HG02970 (cell line): ENCODE data around the gene RPL7A.
A peak's percentile ranks its signal among the peaks of the same experiment; 100 is the strongest.
"Not testable (repeated sequence)": the region's sequence is repeated elsewhere in the genome, so short reads cannot be mapped to it uniquely, and the experiment has no call there.

Experiments used
- ATAC-seq: cut with Tn5 transposase; IDR thresholded peaks from one replicate; pipeline ENCODE4 v1.9.1; 2021; ENCODE audit warnings: mild to moderate bottlenecking, moderate library complexity, moderate number of reproducible peaks; ENCODE audit not compliant: unreplicated experiment, low FRiP score

Gene RPL7A

DNA sequence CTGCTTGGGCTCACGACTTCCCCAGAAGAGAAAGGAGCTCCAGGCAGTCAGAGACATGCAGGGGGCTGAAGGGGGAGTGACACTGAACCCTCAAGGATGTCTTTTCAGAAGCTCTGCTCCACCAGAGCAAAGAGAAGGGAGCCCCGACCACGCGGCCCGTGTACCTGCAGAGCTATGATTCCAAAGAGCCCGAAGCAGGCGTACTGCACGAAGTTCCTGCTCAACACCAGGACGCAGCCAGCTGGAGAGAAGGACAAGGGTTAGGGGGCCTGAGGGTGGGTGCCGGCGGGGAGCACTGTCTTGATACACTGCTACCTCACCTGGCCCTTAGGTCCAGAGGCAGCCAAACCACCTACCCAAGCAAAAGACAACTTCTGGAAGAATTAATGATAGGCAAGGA, 18.4 kb downstream of the RPL7A start:
- no peak for ATAC-seq

DNA sequence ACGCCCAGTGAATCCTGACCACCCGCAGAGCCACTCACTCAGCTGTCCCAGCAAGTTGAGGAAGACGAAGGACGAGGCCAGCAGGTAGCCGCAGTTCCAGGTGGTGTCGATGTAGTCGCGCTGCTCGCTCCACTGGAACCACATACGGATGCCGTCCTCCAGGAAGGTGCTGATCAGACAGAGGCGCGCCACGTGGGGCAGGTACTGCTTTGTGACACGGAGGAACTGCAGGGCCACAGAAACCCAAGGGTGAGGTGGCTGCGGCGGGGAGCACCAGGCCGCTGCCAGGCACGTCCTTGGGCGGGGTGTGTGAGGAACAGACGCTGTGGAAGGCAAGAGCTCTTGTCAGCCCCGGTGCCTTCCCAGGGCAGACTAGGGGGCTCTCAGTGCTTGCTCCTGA, 19.2 kb downstream of the RPL7A start:
- ATAC-seq: no peak

DNA sequence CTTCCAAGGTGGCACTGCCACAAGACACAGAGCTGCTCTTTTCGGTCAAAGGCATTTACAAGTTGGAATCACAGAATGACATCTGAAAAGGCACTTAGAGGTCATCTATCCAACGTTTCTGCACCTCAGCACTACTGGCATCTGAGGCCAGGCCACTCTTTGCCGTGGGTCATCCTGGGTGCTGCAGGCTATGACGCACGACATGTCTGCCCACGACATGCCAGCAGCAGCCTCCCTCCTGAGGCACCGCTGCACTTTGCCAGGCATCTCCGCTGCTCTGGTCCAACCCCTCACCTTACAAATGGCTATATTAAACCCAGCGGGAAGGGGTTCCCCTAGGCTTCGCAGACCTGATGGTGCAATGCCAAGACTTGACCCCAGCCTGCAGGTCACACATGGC, 19.8 kb downstream of the RPL7A start:
- no peak for ATAC-seq

DNA sequence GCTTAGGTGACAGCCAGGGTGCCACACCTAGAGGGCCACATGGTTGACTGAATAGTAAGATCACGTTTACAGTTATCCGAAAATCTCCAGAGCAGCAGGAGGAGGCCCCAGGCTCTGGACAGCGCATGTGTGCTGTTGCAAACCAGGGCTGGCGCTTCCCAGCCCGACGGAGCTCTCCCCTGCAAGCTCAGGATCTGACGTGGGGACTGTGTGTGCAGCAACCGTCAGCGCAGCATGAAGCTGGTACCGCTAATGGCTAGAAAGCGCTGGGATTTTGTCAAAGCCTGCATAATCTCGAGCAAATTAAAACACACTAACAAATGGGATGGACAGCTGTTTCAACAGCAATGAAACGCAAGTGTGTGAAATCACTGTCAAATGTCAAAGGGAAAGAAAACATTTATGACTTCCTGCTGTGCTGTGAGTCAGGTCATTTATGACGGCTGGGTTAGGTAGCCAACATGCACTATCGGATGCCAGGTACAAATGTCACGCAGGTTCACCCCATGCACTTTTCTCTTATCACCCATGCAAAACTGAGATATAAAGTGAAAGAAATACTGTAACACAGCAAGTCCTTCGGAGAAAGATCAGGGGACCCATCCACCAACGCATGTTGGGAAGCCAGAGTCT, 20.3 kb downstream of the RPL7A start:
- no peak for ATAC-seq

DNA sequence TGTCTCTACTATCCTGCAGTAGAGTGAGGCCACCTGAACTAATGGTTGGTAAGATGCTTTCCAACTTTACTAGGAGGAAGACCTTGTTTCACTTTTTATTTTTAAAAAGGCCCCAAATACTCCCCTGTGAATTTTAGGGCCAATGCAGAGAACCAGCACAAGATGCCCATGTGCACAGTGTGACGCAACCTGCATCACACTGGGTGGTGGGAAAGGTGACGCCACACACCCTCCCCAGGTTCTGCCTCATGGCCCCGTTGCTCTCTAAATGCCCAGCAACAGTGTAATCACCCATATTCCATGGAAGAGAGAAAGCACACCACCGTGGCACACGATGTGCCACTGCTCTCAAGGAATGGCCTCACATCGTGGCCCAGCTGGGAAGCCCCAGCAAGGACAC, 21.4 kb downstream of the RPL7A start:
- ATAC-seq: no peak

DNA sequence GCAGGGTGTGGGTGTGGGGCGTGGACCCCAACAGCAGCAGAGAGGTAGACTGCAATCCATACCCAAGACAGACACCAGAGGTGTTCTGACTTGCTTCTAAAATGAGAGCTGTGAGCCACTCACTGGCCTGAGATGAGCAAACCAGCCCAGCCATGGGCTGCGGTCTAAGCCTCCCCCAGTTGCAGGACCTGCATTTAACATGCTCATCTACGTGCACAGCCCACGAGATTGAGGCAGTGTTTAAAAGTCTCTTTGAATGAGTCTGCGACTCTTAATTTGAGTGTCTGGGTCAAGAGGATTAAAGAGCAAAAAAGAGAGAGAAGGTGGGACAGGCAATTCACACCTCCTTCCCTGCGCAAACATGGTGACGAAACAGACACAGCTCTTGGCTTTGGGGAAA, 21.9 kb downstream of the RPL7A start:
- ATAC-seq: no peak

DNA sequence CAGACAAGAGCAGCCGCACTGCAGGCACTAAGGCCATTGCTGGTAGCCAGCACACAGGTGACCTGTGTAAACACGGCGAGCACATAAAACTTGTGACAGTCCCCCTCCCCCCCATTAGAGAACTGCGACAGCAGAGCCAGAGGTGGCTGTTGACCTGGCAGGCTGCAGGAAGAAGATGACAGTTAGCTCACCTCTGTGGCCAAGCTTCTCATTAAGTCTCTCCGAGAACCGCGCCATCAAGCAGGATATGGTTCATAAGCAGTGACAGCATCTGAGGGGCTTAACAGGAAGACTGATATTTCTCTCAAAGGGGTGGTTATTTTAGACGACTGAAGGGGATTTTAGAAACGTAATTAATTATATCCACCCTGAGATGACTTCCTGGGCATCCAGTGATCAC, 22.7 kb downstream of the RPL7A start:
- no peak for ATAC-seq

DNA sequence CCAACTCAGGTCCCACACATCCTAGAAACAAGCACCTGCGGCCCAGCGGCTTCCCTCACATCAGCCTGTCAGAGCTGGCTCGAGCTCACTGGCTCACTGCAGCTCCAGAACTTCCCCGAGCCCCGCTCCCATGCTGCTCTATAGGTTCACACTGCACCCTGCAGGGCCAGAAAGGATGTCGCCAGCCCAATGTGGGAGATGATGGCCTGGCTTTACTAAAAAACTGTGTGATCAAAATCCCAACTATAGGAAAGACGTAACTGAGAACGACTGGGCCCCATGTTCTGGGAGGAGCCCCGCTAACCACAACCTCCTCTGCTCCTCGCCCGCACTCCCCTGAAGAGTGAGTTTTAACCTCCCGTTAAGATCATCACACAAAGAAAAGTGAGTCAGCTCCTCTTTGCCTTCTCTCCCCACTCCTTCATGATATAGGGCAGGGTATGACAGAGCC, 23.3 kb downstream of the RPL7A start:
- ATAC-seq: no peak

DNA sequence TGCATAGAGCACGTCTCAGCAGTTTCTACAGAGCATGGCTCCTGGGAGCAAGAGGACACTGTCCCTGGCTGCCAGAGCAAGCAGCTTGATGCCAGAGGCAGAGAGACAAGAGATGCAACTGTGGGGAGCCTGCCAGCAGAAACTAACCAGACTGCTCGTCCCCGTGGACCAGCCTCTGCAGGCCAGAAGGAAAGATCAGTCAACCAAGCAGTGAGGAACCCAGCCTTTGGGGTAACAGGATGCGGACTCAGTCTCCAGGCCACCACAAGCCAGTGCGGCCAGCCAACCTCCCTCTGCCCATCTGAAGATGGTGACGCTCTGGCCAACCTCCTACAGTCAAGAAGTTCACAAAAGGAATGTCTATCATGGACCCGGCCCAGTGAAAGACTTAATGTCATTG, 24.1 kb downstream of the RPL7A start:
- no peak for ATAC-seq

DNA sequence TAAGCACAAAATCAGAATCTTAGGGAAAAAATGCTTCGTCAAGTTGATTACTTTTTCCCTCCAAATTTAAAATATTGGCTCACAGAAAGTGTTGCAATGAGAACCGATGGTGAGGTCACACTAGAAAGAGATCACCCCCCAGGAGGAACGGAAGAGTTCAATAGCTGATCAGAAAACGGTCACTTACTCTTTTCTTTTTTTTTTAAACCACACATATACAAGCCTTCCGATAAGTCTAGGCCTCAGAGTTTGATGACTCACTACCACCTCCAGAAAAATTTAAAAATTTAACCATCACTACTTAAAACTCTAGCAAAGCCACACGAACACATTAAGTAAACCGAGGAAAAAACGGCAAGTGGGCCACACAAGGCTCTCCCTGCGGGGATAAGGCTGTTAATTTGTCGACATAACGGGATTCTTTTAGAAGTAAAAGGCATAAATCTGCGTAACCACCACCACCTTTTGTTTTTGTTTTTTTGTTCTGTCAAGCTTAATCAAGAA, 26.6 kb downstream of the RPL7A start:
- ATAC-seq: no peak

DNA sequence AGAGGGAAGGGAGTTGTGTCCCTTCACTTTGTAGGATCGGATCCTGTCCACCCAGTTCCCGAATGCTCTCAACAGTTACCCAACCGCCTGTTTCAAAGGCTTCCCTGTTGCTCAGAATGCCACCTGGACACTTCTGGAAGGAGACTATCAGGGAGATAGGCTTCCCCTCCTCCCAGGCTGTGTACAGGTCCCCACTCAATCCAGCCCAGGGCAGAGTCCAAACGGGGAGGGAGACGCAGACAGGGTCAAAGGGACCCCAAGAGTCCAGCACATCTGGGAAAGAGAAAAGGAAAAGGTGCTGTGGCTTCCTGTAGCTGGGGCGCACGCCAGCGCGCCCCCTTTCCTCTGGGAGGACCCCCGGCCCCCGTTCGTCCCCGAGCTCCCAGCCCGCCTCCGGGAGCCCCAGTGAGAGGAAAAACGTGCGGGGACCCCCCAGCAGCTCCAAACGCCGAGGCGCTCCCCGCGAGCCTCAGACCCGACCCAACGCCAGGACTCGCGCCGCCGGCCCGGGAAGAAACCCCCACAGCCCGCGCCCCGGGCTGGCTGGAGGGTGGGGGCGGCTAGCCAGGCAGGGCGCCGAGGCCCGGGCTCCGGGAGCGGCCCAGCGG, 27.2 kb downstream of the RPL7A start:
- peak; percentile 16 for ATAC-seq

DNA sequence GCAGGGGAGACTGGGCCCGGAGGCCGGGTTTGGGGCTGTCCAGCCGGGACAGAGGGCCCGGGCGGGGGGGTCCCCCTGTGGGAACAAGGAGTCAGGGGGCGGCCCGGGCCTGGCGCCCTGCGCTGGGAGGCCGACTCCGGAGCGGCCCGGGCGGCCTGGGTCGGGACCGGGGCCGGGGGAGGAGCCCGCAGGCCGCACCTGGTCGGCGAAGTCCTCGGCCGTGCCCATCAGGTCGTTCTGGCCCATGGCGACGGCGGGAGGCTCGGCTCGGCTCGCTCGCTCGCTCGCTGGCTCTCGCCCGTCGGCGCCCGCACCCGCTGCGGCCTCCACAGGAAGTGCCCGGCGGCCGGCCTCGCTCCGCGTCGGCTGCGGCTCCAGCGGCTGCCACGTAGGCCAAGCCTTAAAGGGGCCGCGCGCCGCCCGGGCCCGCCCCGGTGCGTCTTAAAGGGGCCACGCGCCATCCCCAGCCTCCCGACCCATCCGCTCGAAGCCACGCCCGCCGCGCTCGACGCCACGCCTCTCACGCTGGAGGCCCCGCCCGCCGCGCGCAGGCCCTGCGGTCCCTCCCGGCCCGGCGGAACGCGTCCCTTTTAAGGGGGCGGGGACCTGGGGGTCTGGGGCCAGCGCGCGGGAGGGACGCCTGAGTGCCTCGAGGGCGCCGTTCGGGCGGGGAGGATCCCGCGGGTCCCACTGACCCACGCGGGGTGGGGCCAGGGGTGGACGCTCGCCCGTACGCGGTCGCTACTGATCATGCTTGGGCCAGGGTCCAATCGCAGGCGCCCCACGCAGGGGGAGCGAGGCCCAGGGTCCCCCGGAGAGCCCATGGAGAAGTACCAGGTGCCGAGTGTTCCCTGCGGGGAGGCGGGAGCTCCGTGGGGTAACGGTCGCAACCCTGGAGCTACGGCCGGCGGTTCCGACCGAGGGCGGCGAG, 28.0 kb downstream of the RPL7A start, which contains the start of the genes STKLD1 and SURF4:
TSS of gene STKLD1 (plus strand) at position 643 of the 931 bp plus-strand sequence. CDS start at position 751, 108 bp downstream.
TSS of gene SURF4 (minus strand) at position 337 of the 931 bp plus-strand sequence. CDS start at position 246, 91 bp downstream.
- ATAC-seq: peak; percentile 90

DNA sequence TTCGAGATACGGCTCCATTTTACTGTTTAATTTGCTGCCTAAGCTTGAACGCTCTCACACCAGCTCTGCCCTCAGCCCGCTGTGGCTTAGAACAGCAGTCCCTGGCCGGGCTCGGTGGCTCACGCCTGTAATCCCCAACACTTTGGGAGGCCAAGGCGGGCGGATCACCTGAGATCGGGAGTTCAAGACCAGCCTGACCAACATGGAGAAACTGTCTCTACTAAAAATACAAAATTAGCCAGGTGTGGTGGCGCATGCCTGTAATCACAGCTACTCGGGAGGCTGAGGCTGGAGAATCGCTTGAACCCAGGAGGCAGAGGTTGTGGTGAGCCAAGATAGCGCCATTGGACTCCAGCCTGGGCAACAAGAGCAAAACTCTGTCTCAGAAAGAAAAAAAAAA, 29.3 kb downstream of the RPL7A start:
- ATAC-seq: not testable (repeated sequence)

DNA sequence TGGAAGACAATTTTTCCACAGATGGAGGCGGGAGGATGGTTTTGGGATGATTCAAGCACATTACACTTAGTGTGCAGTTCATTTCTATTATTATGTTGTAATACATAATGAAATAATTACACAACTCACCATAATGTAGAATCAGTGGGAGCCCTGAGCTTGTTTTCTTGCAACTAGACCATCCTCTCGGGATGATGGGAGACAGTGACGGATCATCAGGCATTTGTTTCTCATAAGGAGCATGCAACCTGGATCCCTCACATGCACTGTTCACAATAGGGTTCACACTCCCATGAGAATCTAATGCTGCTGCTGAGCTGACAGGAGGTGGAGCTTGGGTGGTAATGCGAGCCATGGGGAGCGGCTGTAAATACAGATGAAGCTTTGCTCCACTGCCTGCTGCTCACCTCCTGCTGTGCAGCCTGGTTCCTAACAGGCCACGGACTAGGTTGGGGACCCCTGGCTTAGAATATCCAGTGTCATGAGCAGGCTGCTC, 29.8 kb downstream of the RPL7A start:
- ATAC-seq: no peak

DNA sequence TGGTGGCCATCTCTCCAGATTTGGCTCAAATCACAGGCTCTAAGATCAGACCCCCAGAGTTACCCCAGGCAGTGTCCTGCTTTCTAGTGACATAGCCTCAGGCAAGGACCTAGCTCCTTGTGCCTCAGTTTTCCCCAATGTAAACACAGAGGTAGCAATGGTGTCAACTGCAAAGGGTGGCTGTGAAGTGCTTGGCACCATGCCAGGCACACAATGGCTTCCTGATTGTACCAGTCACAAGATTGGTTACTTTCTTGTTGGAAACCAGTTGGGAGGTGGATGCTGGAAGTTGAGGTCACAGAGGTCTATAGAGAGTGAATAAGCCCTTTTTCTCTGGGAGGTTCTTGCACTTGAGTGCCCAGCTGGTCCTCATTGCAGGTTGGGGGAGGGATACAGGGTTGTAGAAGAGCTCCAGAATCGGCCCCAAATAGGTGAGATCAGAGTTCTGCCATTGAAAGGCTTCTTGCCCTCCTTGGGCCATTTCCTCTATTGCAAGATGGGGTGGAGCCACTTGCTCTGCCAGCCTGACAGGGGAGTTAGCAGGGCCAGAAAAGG, 30.5 kb downstream of the RPL7A start:
- ATAC-seq: no peak

DNA sequence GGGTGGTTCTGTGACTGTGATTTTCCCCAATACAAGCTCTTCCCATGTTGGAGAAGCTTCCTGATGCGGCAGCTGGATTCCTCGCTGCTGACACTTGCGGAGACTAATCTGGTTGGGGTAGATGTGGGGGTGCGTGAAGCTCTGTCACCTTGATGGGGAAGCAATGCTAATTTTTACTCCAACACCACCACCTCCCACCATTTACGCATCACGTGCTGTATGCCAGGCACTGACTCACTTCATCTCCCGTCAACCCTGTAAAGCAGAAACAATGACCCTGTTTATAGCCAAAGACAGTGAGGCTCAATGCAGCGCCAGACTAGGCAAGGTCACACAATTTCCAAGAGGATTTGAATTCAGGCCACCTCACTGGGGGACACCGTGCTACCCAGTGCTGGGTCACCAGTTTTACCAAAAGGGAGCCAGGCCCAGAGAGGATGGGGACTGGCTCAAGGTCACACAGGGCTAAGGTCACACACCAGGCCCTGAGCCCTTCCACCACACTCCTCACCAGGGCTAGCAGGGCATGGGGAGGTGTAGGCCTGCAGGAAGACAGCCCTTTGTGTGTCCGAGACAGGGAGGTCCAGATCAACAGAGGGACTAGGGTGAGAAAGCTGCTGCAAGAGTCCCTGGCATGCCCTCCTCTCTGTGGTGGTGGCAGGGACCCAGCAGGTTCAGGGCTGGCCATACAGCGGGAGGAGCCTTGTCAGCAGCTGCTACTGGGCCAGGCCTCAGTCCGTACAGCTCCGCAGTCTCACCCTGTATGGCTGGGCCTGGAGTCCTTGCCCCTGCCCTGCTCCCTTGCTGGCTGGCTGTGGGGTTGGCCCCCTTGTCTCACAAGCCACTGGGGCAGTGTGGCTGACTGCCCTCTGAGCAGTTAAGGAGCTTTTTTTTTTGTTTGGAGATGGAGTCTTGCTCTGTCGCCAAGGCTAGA, 31.4 kb downstream of the RPL7A start:
- no peak for ATAC-seq

DNA sequence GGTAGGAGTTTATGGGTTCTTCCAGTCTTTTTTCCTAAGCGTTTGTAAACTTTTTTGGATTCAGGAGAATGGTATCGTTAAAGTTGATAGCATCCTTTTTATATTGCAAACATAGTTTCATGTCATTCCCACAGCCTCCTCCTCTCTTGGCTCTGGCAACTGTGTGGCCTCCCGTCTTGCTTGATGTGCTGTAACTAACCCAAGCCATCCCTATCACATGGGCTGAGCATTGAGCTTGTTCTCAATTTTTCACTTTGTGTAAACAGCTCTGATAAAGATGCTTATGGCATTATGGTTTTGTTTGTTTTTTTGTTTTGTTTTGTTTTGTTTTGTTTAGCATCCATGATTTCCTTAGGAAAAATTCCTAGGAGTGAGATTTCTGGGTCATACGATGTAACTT, 32.7 kb downstream of the RPL7A start:
- no peak for ATAC-seq

DNA sequence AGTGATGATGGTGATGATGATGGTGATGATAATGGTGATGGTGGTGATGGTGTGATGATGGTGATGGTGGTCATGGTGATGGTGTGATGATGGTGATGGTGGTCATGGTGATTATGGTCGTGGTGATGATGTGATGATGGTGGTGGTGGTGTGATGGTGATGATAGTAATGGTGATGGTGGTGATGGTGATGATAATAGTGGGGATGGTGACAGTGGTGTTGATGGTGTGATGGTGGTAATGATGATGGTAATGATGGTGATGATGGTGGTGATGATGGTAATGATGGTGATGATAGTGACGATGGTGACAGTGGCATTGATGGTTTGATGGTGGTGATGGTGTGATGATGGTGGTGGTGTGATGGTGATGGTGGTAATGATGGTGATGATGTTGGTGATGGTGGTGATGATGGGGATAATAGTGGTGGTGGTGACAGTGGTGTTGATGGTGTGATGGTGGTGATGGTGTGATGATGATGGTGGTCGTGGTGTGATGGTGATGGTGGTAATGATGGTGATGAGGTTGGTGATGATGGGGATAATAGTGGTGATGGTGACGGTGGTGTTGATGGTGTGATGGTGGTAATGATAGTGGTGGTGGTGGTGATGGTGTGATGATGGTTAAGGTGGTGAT, 34.6 kb downstream of the RPL7A start:
- no peak for ATAC-seq

DNA sequence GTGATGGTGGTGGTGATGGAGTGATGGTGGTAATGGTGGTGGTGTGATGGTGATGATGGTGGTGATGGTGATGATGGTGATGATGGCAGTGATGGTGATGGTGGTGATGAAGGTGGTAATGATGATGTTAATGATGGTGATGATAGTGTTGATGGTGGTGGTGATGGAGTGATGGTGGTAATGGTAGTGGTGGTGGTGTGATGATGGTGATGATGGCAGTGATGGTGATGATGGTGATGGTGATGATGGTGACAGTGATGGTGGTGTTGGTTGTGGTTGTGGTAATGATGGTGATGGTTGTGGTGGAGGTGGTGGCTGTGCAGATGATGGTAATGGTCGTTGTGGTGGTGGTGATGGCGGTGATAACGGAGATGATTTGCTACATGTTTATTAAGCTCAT, 35.4 kb downstream of the RPL7A start:
- ATAC-seq: no peak
